COLO668 (cell line): Measurements from ENCODE around the gene FOXL1.

Source experiments
- DNase-seq: peaks from one replicate; lab custom pipeline; 2025; ENCODE audit not compliant: unreplicated experiment; lab: John Stamatoyannopoulos, UW

Gene FOXL1

DNA sequence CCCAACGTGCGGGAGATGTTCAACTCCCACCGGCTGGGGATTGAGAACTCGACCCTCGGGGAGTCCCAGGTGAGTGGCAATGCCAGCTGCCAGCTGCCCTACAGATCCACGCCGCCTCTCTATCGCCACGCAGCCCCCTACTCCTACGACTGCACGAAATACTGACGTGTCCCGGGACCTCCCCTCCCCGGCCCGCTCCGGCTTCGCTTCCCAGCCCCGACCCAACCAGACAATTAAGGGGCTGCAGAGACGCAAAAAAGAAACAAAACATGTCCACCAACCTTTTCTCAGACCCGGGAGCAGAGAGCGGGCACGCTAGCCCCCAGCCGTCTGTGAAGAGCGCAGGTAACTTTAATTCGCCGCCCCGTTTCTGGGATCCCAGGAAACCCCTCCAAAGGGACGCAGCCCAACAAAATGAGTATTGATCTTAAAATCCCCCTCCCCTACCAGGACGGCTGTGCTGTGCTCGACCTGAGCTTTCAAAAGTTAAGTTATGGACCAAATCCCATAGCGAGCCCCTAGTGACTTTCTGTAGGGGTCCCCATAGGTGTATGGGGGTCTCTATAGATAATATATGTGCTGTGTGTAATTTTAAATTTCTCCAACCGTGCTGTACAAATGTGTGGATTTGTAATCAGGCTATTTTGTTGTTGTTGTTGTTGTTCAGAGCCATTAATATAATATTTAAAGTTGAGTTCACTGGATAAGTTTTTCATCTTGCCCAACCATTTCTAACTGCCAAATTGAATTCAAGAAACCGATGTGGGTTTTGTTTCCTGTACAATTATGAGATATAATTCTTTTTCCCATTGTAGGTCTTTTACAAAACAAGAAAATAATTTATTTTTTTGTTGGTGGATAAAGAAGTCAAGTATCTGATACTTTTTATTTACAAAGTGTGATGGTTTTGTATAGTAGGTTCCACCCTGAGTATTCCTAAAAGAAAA lies 9.4 kb upstream of the FOXL1 start:
- DNase-seq: no peak

- no peak for DNase-seq
Measured at GRCh38 chr16:86569701-86570447, 8.5 kb upstream of the FOXL1 start.

GRCh38 chr16:86570558-86571529 lies 7.5 kb upstream of the FOXL1 start:
- DNase-seq: no peak

GRCh38 chr16:86571530-86571915 lies 6.8 kb upstream of the FOXL1 start:
- no peak for DNase-seq

GRCh38 chr16:86572041-86572521 lies 6.3 kb upstream of the FOXL1 start:
- DNase-seq: no peak

GRCh38 chr16:86572606-86573005 lies 5.7 kb upstream of the FOXL1 start:
- DNase-seq: no peak

GRCh38 chr16:86573215-86573614 lies 5.1 kb upstream of the FOXL1 start:
- DNase-seq: no peak

DNA sequence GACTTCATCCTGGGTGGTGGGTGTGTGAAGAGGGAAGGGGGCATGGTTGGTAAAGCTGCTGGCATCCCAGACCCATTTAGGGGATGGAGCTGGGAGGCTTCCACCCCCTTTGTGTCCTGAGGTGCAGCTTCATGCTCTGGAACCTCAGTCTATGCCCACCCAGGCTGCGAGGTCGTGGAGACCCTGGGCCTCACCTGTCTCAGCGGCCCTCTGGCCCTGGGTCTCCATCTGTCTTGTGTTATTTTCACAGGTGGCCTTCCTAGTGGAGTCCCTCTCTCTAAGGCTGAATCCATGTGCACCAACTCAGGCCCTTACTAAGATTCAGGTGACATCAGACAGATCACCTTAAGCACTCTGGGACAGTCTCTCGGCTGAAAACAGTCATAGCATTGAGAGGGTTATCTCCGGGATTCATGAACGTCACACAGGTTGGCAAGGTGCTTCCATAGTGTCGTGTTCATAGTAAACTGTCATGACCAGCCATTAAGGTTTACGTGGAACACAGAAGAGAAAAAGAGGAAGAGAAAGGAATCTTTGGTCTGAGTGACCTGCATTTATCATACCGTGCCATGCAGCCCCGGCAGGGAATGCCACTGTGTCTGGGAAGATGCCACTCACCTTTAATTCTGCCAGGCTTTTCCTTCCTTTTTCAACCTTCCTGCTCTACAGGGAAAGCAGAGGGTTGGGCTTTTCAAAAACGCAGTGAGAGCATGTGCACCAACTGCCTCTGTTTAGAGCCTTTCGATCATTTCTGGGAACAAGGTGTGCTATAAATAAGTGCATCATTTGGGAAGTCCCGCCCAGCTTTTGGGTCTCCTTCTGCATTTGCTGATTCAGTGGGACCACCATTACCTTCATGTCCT lies 4.5 kb upstream of the FOXL1 start:
- DNase-seq: no peak

GRCh38 chr16:86574646-86575045 lies 3.7 kb upstream of the FOXL1 start:
- DNase-seq: no peak

DNA sequence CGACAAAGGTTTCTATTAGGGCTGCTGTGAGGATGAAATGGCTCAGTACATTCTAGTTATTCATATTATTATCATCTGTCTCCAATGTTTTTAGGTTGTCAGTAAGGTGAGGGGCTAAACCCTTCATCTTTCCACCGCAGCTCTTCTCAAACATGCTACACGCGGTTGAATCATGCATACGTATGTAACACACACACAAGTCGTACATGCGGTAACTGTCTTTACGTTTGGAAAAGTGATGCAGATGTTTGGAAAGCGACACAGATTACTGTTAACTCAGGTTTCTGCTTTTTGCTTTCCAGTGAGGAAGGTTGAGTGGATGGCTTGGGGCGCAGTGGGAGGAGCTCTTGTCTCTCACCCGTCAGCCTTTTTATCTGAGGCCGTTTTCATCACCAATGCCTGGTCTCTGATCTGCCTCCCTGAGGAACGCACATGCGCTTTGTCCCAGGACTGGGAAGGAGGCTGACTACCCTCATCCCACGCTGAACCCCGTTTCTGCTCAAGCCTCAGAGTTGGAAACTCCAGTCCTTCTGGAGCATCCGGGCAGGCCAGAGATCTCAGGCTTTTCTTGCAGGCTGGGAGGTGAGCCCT lies 3.2 kb upstream of the FOXL1 start:
- DNase-seq: no peak

DNA sequence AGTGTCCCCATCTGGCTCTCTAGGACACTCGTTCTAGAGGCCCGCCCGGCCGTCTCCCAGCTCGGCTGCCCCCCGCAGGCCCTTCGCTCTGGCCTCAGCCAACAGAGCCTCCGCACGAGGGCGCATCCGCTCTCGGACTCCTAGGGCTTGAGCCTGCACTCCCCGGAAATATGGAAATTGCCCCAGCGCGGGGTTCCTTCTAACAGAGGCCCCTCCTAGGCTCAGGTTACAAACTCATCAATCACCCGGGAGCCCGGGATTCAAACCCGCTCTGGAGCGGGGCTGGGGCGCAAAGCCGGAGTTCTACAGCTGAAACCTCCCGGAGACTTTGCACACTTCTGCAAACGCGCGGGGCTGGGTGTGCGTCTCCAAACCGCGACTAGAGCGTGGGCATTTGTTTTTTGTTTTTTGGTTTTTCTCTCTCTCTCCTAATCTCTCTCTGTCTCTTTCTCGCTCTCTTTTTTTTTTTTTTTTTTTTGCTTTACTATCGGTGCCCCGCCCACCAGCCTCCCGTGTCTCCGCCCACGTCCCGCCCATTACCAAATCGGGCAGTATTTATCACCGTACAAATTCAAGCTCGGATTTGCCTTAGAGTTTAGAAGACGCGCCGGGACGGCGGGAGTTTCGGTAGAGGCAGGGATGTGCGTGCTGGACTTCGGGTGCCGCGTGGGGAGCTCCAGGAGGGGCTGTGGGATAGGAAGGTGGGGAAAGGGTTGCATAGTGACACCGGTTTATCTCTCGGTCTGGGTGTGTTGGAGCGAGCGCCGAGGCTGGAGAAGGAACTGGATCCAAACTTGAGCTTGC lies 2.4 kb upstream of the FOXL1 start:
- DNase-seq: peak; percentile 63

GRCh38 chr16:86576591-86577313 lies 1.6 kb upstream of the FOXL1 start:
- DNase-seq: no peak

DNA sequence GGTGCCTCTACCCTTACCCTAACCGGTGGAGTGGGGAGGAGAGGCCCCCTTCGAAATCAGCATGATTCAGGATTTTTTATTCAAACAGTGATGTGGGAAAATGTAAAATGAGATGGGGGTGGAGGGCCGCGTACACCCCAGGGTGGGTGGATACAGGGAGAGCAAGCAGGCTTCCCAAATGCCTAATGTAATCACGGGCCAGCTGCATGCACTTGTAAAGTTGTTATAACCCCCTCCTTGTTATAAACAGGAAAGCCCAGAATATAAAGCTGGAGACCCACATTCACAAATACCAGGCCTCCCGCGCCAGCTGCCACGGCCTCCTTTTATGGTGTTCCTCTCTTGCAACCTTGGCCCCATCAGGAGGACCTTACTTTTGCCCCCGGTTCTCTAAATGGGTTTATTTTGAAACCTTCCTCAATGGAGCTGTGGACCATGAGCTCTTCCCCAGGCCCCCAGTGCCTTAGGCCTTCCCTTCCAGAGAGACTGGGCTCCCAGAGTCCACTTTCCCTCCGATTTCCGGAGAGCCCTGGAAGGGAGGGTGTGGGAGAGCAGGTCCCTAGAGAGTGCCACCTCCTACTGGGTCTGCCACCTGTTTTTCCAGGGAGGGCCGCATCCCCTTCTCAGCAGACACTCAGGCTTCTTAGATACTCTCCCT lies 906 bp upstream of the FOXL1 start:
- DNase-seq: no peak

- DNase-seq: no peak
Measured at GRCh38 chr16:86578611-86579267, 390 bp downstream of the FOXL1 start.

DNA sequence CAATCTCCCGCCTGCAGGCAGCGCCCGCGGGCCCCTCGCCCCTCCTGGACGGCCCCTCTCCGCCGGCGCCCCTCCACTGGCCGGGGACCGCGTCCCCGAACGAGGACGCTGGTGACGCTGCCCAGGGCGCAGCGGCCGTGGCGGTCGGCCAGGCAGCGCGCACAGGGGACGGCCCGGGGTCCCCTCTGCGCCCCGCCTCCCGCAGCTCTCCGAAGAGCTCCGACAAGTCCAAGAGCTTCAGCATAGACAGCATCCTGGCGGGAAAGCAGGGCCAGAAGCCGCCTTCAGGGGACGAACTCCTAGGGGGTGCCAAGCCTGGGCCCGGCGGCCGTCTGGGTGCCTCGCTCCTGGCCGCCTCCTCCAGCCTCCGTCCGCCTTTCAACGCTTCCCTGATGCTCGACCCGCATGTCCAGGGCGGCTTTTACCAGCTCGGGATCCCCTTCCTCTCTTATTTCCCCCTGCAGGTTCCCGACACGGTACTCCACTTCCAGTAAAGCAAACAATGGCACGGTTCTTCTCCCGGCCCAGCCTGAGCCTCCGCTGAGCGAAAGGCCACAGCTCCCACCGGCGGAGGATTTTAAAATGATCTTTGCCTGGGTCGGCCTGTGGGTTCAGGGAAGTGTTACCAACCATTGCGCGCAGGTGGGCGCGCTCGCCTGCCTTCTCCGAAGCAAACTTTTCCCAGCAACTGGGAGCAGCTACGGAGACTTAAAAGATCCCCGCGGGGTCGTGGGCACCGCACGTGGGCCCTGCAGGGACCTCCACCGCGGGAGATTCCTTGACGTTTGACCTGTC lies 1.1 kb downstream of the FOXL1 start:
- DNase-seq: no peak

- DNase-seq: no peak
Measured at GRCh38 chr16:86580063-86580790, 1.9 kb downstream of the FOXL1 start.
